ENCODE data around the gene METRN.

DNA sequence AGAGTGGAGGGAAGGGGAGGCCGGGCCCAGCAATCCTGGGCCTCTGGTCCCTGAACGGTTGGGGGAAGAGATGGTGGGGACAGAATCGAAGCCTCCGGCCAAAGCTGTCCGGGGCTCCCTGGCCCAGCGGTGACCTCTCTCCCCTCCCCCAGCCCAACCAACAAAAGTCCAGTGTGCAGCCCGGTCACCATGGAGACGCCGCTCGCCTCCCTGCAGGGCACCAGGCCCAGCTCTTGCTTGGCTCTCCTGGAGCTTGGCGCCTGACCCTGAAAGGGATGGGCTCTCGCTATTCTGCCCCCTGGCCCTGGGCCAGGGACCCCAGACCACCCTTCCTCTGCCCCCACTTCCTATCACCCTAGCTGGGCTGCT, 1.3 kb downstream of the METRN start:
- TF ChIP-seq, protein P1, sequence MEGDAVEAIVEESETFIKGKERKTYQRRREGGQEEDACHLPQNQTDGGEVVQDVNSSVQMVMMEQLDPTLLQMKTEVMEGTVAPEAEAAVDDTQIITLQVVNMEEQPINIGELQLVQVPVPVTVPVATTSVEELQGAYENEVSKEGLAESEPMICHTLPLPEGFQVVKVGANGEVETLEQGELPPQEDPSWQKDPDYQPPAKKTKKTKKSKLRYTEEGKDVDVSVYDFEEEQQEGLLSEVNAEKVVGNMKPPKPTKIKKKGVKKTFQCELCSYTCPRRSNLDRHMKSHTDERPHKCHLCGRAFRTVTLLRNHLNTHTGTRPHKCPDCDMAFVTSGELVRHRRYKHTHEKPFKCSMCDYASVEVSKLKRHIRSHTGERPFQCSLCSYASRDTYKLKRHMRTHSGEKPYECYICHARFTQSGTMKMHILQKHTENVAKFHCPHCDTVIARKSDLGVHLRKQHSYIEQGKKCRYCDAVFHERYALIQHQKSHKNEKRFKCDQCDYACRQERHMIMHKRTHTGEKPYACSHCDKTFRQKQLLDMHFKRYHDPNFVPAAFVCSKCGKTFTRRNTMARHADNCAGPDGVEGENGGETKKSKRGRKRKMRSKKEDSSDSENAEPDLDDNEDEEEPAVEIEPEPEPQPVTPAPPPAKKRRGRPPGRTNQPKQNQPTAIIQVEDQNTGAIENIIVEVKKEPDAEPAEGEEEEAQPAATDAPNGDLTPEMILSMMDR (IDR thresholded peaks at IDR 0.05): no peak
- TF ChIP-seq POLR2A (IDR thresholded peaks at IDR 0.05): no peak
